Adipose tissue (tissue), 3 donors: ENCODE data around the gene MAGEE2. TPM values are rescaled to one million over a fixed set of nuclear protein-coding genes. Genes with fewer than 3 reads are reported as not detected.
"Not testable (repeated sequence)": the region's sequence is repeated elsewhere in the genome, so short reads cannot be mapped to it uniquely, and the experiment has no call there.

Source experiments
- H3K27ac ChIP-seq: one replicate; pipeline ENCODE4 v1.5.1; 2013; ENCODE audit warnings: low read depth, low read length
- WGBS, 3 donors: extraction: QIAGEN DNeasy Blood & Tissue Kit; methylation state at CpG; one replicate each; pipeline ENCODE4 v1.1.7; 2013; 5-methylcytosine and 5-hydroxymethylcytosine counted together
- polyA plus RNA-seq, 3 donors: library from polyadenylated mRNA; stranded (reverse); fragments of 200-250 nt; gene quantifications; one replicate each; pipeline ENCODE4 v1.2.3, GENCODE V29; 2013
- donor health status: healthy with polysubstance abuse.
- donor health status: Bipolar disorder and iron deficiency.
- donor health status: healthy.

The MAGEE2 gene, protein sequence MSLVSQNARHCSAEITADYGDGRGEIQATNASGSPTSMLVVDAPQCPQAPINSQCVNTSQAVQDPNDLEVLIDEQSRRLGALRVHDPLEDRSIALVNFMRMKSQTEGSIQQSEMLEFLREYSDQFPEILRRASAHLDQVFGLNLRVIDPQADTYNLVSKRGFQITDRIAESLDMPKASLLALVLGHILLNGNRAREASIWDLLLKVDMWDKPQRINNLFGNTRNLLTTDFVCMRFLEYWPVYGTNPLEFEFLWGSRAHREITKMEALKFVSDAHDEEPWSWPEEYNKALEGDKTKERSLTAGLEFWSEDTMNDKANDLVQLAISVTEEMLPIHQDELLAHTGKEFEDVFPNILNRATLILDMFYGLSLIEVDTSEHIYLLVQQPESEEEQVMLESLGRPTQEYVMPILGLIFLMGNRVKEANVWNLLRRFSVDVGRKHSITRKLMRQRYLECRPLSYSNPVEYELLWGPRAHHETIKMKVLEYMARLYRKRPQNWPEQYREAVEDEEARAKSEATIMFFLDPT
- under 1 TPM in 1 of 3 donors, not detected in 2; 0.34 TPM for polyA plus RNA-seq

DNA sequence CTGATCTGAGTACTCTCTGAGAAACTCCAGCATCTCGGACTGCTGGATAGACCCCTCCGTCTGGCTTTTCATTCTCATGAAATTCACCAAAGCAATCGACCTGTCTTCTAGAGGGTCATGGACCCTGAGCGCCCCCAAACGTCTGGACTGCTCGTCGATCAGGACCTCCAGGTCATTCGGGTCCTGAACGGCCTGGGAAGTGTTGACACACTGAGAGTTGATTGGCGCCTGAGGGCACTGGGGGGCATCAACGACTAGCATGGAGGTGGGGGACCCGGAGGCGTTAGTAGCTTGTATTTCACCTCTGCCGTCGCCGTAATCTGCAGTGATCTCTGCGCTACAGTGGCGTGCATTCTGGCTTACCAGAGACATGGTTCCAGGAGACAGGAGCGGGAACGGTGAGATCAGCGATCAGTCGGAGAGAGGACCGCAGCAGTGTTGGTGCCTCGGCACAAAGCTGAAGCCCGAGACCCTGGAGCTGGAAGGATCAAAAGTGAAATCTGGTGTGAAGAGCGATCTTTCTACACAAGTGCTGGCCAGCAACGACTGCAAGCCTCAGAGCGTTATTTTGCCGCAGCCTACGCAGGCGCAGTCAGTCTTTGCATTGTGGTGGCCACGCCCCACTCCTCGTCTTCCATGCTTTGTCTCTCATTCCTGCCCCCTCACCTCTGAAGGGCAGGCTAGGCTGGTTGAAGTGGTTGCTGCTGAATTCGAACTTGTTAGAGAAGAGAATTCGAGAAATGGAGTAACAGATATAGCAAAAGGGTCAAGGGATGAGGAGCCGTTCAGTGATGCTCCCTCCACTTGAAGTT is at the start of gene MAGEE2:
Gene MAGEE2, minus strand, starts transcription at position 575 of the 812 bp plus-strand sequence. Its CDS starts 203 bp downstream, at position 372.
- 14 to 42% (median 18%) methylated on average over 36 of the region's 36 CpGs for WGBS, 3 donors
- H3K27ac ChIP-seq: no peak within 1 kb of the TSS

DNA sequence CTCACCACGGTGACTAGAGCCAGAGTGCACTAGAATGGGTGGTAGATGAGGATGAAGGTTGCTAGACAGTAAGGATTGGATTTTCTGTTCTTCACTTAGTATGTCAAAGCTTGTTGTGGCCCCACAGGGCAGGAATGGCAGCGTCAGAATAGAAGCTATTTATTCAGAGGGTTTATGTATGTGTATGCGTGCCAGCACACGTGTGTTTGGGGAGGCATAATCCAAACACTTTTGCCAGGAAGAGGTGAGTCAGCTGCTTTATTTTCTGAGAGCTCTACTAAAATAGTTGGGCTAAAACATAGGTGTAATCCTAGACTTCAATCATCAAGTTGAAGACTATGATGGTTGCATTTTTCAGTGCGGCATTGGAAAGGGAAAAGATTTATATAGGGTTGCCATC is 1.2 kb upstream of the MAGEE2 start:
- WGBS, 3 donors: 71 to 87% (median 84%) methylated on average over 5 of the region's 5 CpGs
- no peak overlapping the region for H3K27ac ChIP-seq

DNA sequence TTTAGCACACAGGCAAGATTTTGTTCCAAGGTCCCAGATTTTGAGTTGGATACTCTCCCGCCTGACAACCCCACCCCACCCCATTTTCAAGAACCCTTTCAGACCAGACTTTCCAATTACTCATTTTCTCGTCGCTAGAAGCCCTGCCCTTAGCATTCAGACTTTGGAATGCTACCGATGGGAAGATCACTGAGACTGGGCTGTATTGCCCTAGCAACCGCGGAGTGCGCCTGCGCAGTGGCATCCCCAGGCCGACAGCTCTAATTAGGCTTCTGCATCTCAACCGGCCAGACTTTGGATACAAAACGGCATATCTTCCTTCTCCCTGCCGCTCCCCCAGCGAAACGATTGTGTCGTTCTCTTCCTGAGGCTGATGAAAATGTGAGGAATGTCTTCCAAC is 3.4 kb downstream of the MAGEE2 start:
- WGBS, 3 donors: 17 to 32% (median 25%) methylated on average over 13 to 15 of the region's 15 CpGs
- no peak overlapping the region for H3K27ac ChIP-seq

DNA sequence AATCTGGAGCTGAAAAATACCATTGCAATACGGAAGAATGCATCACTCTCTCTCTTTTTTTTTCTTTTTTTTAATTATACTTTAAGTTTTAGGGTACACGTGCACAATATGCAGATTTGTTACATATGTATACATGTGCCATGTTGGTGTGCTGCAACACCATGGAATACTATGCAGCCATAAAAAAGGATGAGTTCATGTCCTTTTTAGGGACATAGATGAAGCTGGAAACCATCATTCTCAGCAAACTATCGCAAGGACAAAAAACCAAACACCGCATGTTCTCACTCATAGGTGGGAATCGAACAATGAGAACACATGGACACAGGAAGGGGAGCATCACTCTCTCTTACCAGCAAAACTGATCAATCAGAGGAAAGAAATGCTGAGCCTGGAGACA is 17.0 kb downstream of the MAGEE2 start:
- WGBS, 3 donors: 78 to 91% (median 87%) methylated on average over 4 to 5 of the region's 5 CpGs
- not testable (repeated sequence) for H3K27ac ChIP-seq

DNA sequence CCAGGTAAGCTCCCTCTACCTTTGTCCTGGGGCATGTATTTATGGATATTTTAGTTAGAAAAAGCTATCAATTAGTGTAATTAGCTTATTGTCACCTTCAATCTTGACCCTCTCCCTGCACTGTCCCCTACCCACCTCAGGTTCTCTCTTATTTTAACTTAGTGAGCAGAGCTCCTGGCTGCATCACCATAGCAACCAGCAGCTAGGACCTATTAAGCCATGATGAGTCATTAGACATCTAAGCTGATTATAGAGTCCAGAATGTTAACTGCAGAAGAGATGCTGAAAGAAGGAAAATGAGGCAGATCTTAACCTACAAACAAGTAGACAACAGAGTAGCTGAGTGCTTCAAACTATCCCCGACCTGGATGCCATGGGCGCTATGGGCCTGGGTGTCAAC is 36.6 kb downstream of the MAGEE2 start:
- no peak overlapping the region for H3K27ac ChIP-seq
- 72 to 98% (median 83%) methylated on average over 2 of the region's 2 CpGs for WGBS, 3 donors

DNA sequence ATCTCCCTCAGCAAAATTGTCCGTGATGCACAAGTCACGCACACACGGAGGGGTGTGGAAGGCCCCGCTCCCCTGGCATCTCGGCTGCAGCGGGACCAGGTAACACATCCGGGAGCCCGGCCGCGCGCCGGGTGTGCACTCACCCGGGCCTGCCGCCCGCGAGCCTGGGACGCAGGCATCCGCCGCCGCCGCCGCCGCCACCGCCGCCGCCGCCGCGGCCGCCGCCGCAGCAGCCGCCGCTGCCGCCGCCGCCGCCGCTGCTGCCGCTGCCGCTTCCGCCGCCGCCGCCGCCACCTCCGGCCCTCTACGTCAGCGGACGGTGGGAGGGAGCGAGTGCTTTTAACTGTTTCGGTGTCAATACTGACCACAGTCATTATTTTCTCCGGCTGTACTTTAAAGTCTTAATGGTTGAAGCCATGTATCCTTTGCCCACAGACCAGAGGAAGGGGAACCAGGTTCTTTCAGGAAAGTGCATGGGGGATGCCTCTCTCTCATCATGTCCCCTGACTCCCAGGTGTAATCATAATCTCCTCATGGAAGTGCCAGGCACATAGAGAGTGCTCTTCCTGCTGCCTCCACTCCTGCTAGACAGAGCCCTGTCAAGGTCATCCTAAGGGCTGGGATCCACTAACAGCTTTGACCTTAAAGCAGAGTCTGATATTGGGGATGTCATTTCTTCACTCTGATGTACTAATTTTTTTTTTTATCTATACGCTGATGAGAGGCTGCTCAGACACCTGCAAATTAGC is 38.0 kb downstream of the MAGEE2 start:
- 2 to 36% (median 11%) methylated on average over 13 to 54 of the region's 54 CpGs for WGBS, 3 donors
- no peak overlapping the region for H3K27ac ChIP-seq
